ENCODE measurements around the gene PCNX2. TPM values are rescaled to one million over a fixed set of nuclear protein-coding genes. Genes with fewer than 3 reads are reported as not detected.

The PCNX2 gene
- total and polyA plus RNA-seq, 2 of the 8 experiments (the other 6 are each of a cell fraction or from before 2014, with no cell fraction given) = 46.1 to 57.6 TPM

DNA sequence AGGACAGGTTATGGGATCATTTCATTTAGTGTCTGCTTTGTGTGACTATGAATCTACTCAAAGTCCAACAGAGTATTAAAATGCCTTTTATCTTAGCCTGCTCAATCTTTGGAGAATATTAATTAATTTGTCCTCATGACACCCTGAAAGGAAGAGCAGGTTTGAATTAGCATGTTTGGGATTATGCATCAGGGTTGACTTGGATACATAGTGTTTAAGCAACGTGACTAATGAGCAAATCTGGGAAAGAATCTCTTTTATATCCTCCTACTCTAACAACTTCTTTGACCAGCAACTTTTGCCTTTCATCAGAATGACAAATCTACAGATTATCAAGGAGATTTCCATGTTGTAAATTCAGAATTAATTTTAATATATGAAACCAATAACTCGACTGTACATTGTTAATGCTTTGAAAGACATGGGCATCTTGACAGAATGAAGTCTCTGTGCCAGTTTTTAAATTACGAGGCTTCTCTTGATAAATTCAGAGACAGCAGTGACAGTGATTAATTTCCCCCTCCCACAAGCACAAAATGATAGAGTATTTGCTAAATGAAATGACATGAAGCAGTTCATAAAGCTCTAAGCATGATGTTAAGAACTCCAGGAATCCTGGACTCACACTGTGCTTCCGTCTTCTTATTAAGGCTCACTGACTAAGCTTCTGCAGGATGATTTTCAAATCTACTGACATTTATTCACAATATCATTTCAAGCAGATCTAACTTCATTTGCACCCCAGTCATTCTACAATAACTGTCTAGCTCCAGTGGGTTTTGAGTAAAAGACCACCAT, 156.5 kb downstream of the PCNX2 start:
- H4K5ac ChIP-seq (ENCODE audit: insufficient read length, low read depth, low read length) = no peak overlapping the region
- no peak overlapping the region for H4K8ac ChIP-seq (ENCODE audit: extremely low read depth, insufficient read depth, low read length)
- H2AFZ ChIP-seq (ENCODE audit: low read length) = no peak overlapping the region
- H3K56ac ChIP-seq (replicated peaks; ENCODE audit: insufficient read length, low read depth, low read length) = no peak overlapping the region
- no peak overlapping the region for H3K14ac ChIP-seq (ENCODE audit: insufficient read length)
- CTCF ChIA-PET (ENCODE audit: partially characterized antibody) = no interaction called here
- no peak overlapping the region for H4K91ac ChIP-seq (replicated peaks; ENCODE audit: insufficient read length, low read length)
- H3K4ac ChIP-seq (replicated peaks; ENCODE audit: insufficient read length, low read depth, low read length) = no peak overlapping the region
- H3K27me3 ChIP-seq (replicated peaks in 1 of 4; ENCODE audit: control insufficient read depth in 3 of 4, extremely low read depth in 1 of 4, insufficient read depth in 3 of 4, low read length in 3 of 4) = peaks cover 0 to 1% (median 0%) of the 10 kb centered on the region in 4 experiments; a peak in 1 of 7 replicates
- H2BK20ac ChIP-seq (ENCODE audit: low read length) = no peak overlapping the region
- no peak overlapping the region for H3K23ac ChIP-seq (ENCODE audit: insufficient read length)
- TF ChIP-seq TEAD4 (IDR thresholded peaks at IDR 0.05; ENCODE audit: low read depth, low read length) (no peak), CEBPB (IDR thresholded peaks at IDR 0.05; ENCODE audit: low read depth, low read length) (no peak), NANOG (IDR thresholded peaks at IDR 0.05; ENCODE audit: insufficient read depth, low read depth, low read length, poor library complexity, severe bottlenecking) (no peak), NRF1 (IDR thresholded peaks at IDR 0.05; ENCODE audit: low read depth, low read length) (no peak), GABPA (IDR thresholded peaks at IDR 0.05; ENCODE audit: borderline replicate concordance, insufficient read depth, low read length) (no peak)
- H2BK5ac ChIP-seq (ENCODE audit: low read depth, low read length) = no peak overlapping the region
- POLR2A ChIA-PET (ENCODE audit: partially characterized antibody) = interaction anchor here (0.9 to 2.1 kb wide), 2 partner anchors 12 to 21 kb away, joined by 3 to 7 read pairs; no protein-coding TSS in a partner anchor
- H3K18ac ChIP-seq (ENCODE audit: extremely low read depth, low read length) = no peak overlapping the region
- H3K23me2 ChIP-seq (ENCODE audit: low read depth, low read length) = no peaks in the 10 kb centered on the region
- H3K79me2 ChIP-seq (ENCODE audit: control insufficient read depth in 1 of 2, insufficient read depth in 2 of 2, low read length in 2 of 2) = no peaks in the 10 kb centered on the region
- H3K4me3 ChIP-seq (ENCODE audit: extremely low read depth in 1 of 4, insufficient read depth in 2 of 4, low read depth in 3 of 4, low read length in 4 of 4) = no peak overlapping the region
- 96% methylated on average over 4 of the region's 4 CpGs; no CpG with 5 or more reads in 1 of the 2 experiments for WGBS, 2 experiments (ENCODE audit: extremely low coverage in 1 of 2, insufficient coverage in 1 of 2, insufficient read length in 1 of 2, insufficient replicate concordance in 2 of 2, low coverage in 1 of 2, low lambda C conversion rate in 2 of 2, missing lambda C conversion rate in 1 of 2)
- H3K4me2 ChIP-seq (ENCODE audit: insufficient read depth in 1 of 2, low read depth in 2 of 2, low read length in 2 of 2) = no peak overlapping the region
- H3K27ac ChIP-seq (ENCODE audit: low read depth, low read length) = no peak overlapping the region
- no peaks in the 10 kb centered on the region for H3K9me3 ChIP-seq (ENCODE audit: insufficient read depth in 2 of 2, low read depth in 1 of 2, low read length in 1 of 2)
- no peak overlapping the region for H3K9ac ChIP-seq (replicated peaks in 1 of 4; ENCODE audit: extremely low read depth in 1 of 4, low read depth in 3 of 4, low read length in 3 of 4)
- no peak overlapping the region for H2BK12ac ChIP-seq (ENCODE audit: low read depth, low read length)
- H3K36me3 ChIP-seq (ENCODE audit: control insufficient read depth in 2 of 4, insufficient read depth in 4 of 4, low read length in 3 of 4) = peaks cover 0 to 29% (median 13%) of the 10 kb centered on the region in 4 experiments; a peak in 7 of 8 replicates
- peaks cover 2 to 3% of the 10 kb centered on the region in 2 experiments for H4K20me1 ChIP-seq (replicated peaks in 1 of 2; ENCODE audit: control insufficient read depth in 1 of 2, insufficient read depth in 2 of 2, low read length in 2 of 2)
- FAIRE-seq (no peak), DNase-seq (ENCODE audit: low read depth in 1 of 2, low spot score in 2 of 2) (no peak)
- H2BK15ac ChIP-seq (ENCODE audit: low read length) = no peak overlapping the region
- H3K4me1 ChIP-seq (replicated peaks in 1 of 4; ENCODE audit: control insufficient read depth in 3 of 4, insufficient read depth in 4 of 4, low read length in 3 of 4) = peaks cover 0 to 3% (median 0%) of the 10 kb centered on the region in 4 experiments; a peak in 1 of 7 replicates
- H2BK120ac ChIP-seq (replicated peaks; ENCODE audit: low read depth, low read length) = no peak overlapping the region
- H3K79me1 ChIP-seq (ENCODE audit: low read depth, low read length) = no peaks in the 10 kb centered on the region
- no peak overlapping the region for H2AK5ac ChIP-seq (ENCODE audit: low read depth, low read length)
